ENCODE measurements around the gene CDC25B. TPM values are rescaled to one million over a fixed set of nuclear protein-coding genes. Genes with fewer than 3 reads are reported as not detected.

CDC25B gene
- polyA plus RNA-seq, 2 of the 4 experiments (the other 2 are of a cell fraction): 136 to 150 TPM

- Histone ChIP-seq H3K9me3 (no peaks in the 10 kb centered on the region), H3K4me1 (peaks cover 19% of the 10 kb centered on the region), H3K4me3 (no peak overlapping the region), H3K4me2 (no peak overlapping the region), H3K27ac (no peak overlapping the region)
- ChIA-PET CTCF (interaction anchor here (1.1 to 72.1 kb wide), 7 partner anchors 0 to 86 kb away, joined by 3 to 2233 read pairs (median 52); partner anchors contain the start of genes ADAM33, ADISSP, AP5S1 and CENPB), POLR2A (no interaction called here)
- FAIRE-seq (no peak), DNase-seq (ENCODE audit: low read depth in 1 of 2, low spot score in 1 of 2) (no peak), ATAC-seq (no peak)
- WGBS (ENCODE audit: missing lambda C conversion rate): 96% methylated on average over 3 of the region's 3 CpGs
- TF ChIP-seq HOXB13 (CRISPR knock-in tag; IDR thresholded peaks at IDR 0.05; ENCODE audit: low read depth) (no peak), NPAS2 (CRISPR knock-in tag; IDR thresholded peaks at IDR 0.05; ENCODE audit: borderline replicate concordance) (no peak), HOXA7 (CRISPR knock-in tag; IDR thresholded peaks at IDR 0.05) (no peak), HEYL (CRISPR knock-in tag; IDR thresholded peaks at IDR 0.05) (no peak), HES2 (IDR thresholded peaks at IDR 0.05) (no peak), RCOR1 (IDR thresholded peaks at IDR 0.05; ENCODE audit: low read depth, low read length) (no peak), CBX2 (IDR thresholded peaks at IDR 0.05; ENCODE audit: borderline replicate concordance, low read depth) (no peak), TFCP2L1 (CRISPR knock-in tag; IDR thresholded peaks at IDR 0.05) (no peak), E2F6 (IDR thresholded peaks at IDR 0.05; ENCODE audit: borderline replicate concordance, low read depth) (no peak), ZSCAN20 (CRISPR knock-in tag; IDR thresholded peaks at IDR 0.05) (no peak), ESRRA (IDR thresholded peaks at IDR 0.05; ENCODE audit: borderline replicate concordance, low read length) (no peak), RNF2 (IDR thresholded peaks at IDR 0.05; ENCODE audit: borderline replicate concordance, low read depth) (no peak), FOSB (CRISPR knock-in tag; IDR thresholded peaks at IDR 0.05) (no peak), MAZ (IDR thresholded peaks at IDR 0.05; ENCODE audit: borderline replicate concordance, low read depth, low read length) (no peak), ZNF302 (CRISPR knock-in tag; IDR thresholded peaks at IDR 0.05) (no peak), JUN (IDR thresholded peaks at IDR 0.05) (no peak), KDM5A (IDR thresholded peaks at IDR 0.05) (no peak), MYC (IDR thresholded peaks at IDR 0.05; ENCODE audit: borderline replicate concordance, low read length) (no peak)
Measured at GRCh38 chr20:3764659-3765058, 31.5 kb upstream of the CDC25B start.

- ATAC-seq (no peak), FAIRE-seq (no peak), DNase-seq (ENCODE audit: low read depth in 1 of 2, low spot score in 1 of 2) (no peak)
- ChIA-PET POLR2A (no interaction called here), CTCF (interaction anchor here (0.7 to 72.1 kb wide), 7 partner anchors 1 to 344 kb away, joined by 3 to 2233 read pairs (median 52); partner anchors contain the start of genes ADAM33, ADISSP, AP5S1 and CENPB)
- Histone ChIP-seq H3K4me1 (peaks cover 20% of the 10 kb centered on the region), H3K9me3 (no peaks in the 10 kb centered on the region), H3K4me2 (no peak overlapping the region), H3K27ac (no peak overlapping the region), H3K4me3 (no peak overlapping the region)
- 79% methylated on average over 3 of the region's 3 CpGs for WGBS (ENCODE audit: missing lambda C conversion rate)
- TF ChIP-seq REST (IDR thresholded peaks at IDR 0.05) (no peak), PBX3 (IDR thresholded peaks at IDR 0.05) (no peak), BCL3 (IDR thresholded peaks at IDR 0.05) (no peak), CEBPB (IDR thresholded peaks at IDR 0.05) (no peak), HOXA7 (CRISPR knock-in tag; IDR thresholded peaks at IDR 0.05) (no peak), CHD2 (IDR thresholded peaks at IDR 0.05; ENCODE audit: low read length, partially characterized antibody) (no peak), USF2 (IDR thresholded peaks at IDR 0.05) (no peak)
Measured at GRCh38 chr20:3765171-3765882, 30.8 kb upstream of the CDC25B start.
